Activated T-helper 2 cell treated with anti-CD3 and anti-CD28 coated beads, Interferon-gamma antibody, Interleukin-2, Interleukin-4, amounts not matched to agents 10 μg/mL and 5 μg/mL and 100 μg/mL, durations not matched to agents 14 hours and 24 hours and 36 hours (primary cell): ENCODE results near the gene ZNF438. TPM values are rescaled to one million over a fixed set of nuclear protein-coding genes. Genes with fewer than 3 reads are reported as not detected.

Source experiments
- DNase-seq: peaks from one replicate; pipeline ENCODE4 v3.0.0; 2021; ENCODE audit warnings: low spot score
- H3K27ac Mint-ChIP-seq: one replicate; pipeline ENCODE4 v1.8.0; 2021; ENCODE audit warnings: mixed read lengths
- H3K27me3 Mint-ChIP-seq: one replicate; pipeline ENCODE4 v1.8.0; 2021; ENCODE audit warnings: low read depth, mixed read lengths
- H3K36me3 Mint-ChIP-seq: one replicate; pipeline ENCODE4 v1.8.0; 2021; ENCODE audit warnings: low read depth, mixed read lengths
- H3K4me1 Mint-ChIP-seq: one replicate; pipeline ENCODE4 v1.8.0; 2021; ENCODE audit warnings: low read depth, mixed read lengths
- H3K4me3 Mint-ChIP-seq: one replicate; pipeline ENCODE4 v1.8.0; 2021; ENCODE audit warnings: low read depth, mild to moderate bottlenecking, moderate library complexity, mixed read lengths
- H3K9me3 Mint-ChIP-seq: one replicate; pipeline ENCODE4 v1.8.0; 2021; ENCODE audit warnings: mixed read lengths
- intact Hi-C: fragments of 100-400 bp; cut with micrococcal nuclease; formaldehyde crosslinking; loops from one replicate; pipeline ENCODE4 v1.15.1; 2023
- total RNA-seq: library from RNA; stranded (reverse); gene quantifications from 2 replicates; pipeline ENCODE4 v1.2.3, GENCODE V29; 2022

The ZNF438 gene
- total RNA-seq, 1 donor from 2014 or later = 6.1 TPM

DNA sequence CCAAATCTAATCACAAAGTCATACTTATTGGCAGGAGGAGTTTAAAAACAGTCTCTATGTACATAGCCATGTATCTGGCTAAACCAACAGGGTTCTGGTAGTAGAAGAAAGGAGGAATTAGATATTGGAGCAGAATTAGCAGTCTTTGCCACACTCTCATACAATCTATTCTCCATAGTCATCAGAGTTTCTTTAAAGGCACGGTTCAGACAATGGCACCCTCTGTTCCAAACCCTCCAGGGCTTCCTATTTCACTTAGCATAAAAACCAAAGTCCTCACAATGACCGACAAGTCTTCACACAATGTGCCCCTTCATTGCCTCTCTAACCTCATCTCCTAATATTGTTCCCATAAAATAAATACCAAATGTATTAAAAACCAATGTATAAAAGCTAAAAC is 12.7 kb downstream of the ZNF438 start:
- no peaks in the 10 kb centered on the region for H3K27me3 Mint-ChIP-seq

GRCh38 chr10:31018356-31018750 is 13.3 kb downstream of the ZNF438 start:
- intact Hi-C loops = no loop called here
- no peak for DNase-seq
- Mint-ChIP-seq H3K9me3 (no peaks in the 10 kb centered on the region), H3K4me1 (peaks cover 9% of the 10 kb centered on the region), H3K27ac (no peak overlapping the region), H3K36me3 (peaks cover 8% of the 10 kb centered on the region), H3K27me3 (no peaks in the 10 kb centered on the region), H3K4me3 (no peak overlapping the region)

More for the DNA sequence above, 12.7 kb downstream of the ZNF438 start:
- Mint-ChIP-seq H3K4me1 (peaks cover 9% of the 10 kb centered on the region), H3K4me3 (no peak overlapping the region), H3K36me3 (peaks cover 2% of the 10 kb centered on the region), H3K9me3 (no peaks in the 10 kb centered on the region), H3K27ac (no peak overlapping the region)
- DNase-seq = no peak
- intact Hi-C loops = no loop called here

GRCh38 chr10:31017534-31018355 is 13.9 kb downstream of the ZNF438 start:
- Mint-ChIP-seq H3K9me3 (no peaks in the 10 kb centered on the region), H3K27ac (no peak overlapping the region), H3K4me3 (no peak overlapping the region), H3K27me3 (no peaks in the 10 kb centered on the region), H3K4me1 (peaks cover 9% of the 10 kb centered on the region), H3K36me3 (peaks cover 10% of the 10 kb centered on the region)
- intact Hi-C loops = no loop called here
- DNase-seq = no peak

- Mint-ChIP-seq H3K27me3 (no peaks in the 10 kb centered on the region), H3K36me3 (peaks cover 10% of the 10 kb centered on the region), H3K9me3 (no peaks in the 10 kb centered on the region), H3K4me3 (no peak overlapping the region), H3K27ac (no peak overlapping the region), H3K4me1 (peaks cover 6% of the 10 kb centered on the region)
- intact Hi-C loops = no loop called here
- no peak for DNase-seq
Measured at GRCh38 chr10:31014161-31014875, 17.3 kb downstream of the ZNF438 start.

DNA sequence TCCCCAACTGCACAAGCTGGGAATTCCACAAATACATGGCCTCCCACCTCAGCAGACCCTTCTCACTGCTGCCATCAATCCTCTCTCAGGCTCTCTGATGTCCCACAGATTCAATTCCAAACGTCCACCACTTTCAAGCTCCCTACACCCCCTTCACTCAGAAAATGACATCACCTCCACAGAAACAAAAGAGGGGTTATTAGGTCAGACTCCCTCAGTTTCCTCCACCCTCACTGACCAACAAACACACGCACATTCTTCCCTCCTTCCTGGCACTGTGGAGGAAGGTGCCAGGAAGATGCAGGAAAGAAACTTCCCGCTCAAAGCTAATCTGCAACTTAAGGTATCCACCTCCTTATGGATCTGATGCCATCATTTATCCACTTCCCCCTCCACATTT is 18.3 kb downstream of the ZNF438 start:
- H3K4me1 Mint-ChIP-seq = peaks cover 9% of the 10 kb centered on the region
- no peak overlapping the region for H3K4me3 Mint-ChIP-seq
- H3K27me3 Mint-ChIP-seq = no peaks in the 10 kb centered on the region
- peaks cover 10% of the 10 kb centered on the region for H3K36me3 Mint-ChIP-seq
- DNase-seq = no peak
- intact Hi-C loops = no loop called here
- H3K27ac Mint-ChIP-seq = no peak overlapping the region
- H3K9me3 Mint-ChIP-seq = no peaks in the 10 kb centered on the region

- Mint-ChIP-seq H3K27me3 (no peaks in the 10 kb centered on the region), H3K9me3 (no peaks in the 10 kb centered on the region), H3K36me3 (peaks cover 10% of the 10 kb centered on the region), H3K27ac (no peak overlapping the region), H3K4me1 (peaks cover 12% of the 10 kb centered on the region), H3K4me3 (no peak overlapping the region)
- DNase-seq = no peak
- intact Hi-C loops = no loop called here
Measured at GRCh38 chr10:31011665-31012022, 20.0 kb downstream of the ZNF438 start.

GRCh38 chr10:31011017-31011664 is 20.5 kb downstream of the ZNF438 start:
- Mint-ChIP-seq H3K27me3 (no peaks in the 10 kb centered on the region), H3K36me3 (peaks cover 10% of the 10 kb centered on the region), H3K9me3 (no peaks in the 10 kb centered on the region), H3K4me1 (peaks cover 17% of the 10 kb centered on the region), H3K4me3 (no peak overlapping the region), H3K27ac (no peak overlapping the region)
- intact Hi-C loops = no loop called here
- DNase-seq = no peak

GRCh38 chr10:31010062-31010461 is 21.6 kb downstream of the ZNF438 start:
- H3K9me3 Mint-ChIP-seq = no peaks in the 10 kb centered on the region
- intact Hi-C loops = no loop called here
- no peak overlapping the region for H3K4me3 Mint-ChIP-seq
- no peak overlapping the region for H3K27ac Mint-ChIP-seq
- H3K36me3 Mint-ChIP-seq = peaks cover 10% of the 10 kb centered on the region
- DNase-seq = no peak
- no peaks in the 10 kb centered on the region for H3K27me3 Mint-ChIP-seq
- peaks cover 25% of the 10 kb centered on the region for H3K4me1 Mint-ChIP-seq

DNA sequence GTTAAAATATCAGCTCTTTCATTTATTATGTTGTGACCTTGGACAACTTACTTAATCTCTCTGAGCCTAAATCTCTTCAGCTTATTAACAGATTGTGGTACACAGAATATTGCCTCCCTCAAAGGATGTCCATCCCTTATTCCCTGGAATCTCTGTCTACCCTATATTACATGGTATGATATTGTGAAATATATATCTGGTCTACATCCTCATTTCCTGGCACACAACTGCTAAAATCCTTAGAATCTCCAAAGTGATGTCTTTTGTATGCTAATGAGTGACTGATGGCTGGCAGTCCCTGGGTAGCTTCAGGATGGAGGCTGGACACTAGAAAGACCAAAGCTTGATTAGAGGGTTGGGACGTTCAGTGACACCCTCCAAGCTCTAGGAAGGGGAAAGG is 25.8 kb downstream of the ZNF438 start:
- intact Hi-C loops = no loop called here
- no peak for DNase-seq
- peaks cover 3% of the 10 kb centered on the region for H3K36me3 Mint-ChIP-seq
- H3K27me3 Mint-ChIP-seq = no peaks in the 10 kb centered on the region
- peaks cover 37% of the 10 kb centered on the region for H3K4me1 Mint-ChIP-seq
- H3K4me3 Mint-ChIP-seq = no peak overlapping the region
- H3K27ac Mint-ChIP-seq = no peak overlapping the region
- H3K9me3 Mint-ChIP-seq = no peaks in the 10 kb centered on the region

DNA sequence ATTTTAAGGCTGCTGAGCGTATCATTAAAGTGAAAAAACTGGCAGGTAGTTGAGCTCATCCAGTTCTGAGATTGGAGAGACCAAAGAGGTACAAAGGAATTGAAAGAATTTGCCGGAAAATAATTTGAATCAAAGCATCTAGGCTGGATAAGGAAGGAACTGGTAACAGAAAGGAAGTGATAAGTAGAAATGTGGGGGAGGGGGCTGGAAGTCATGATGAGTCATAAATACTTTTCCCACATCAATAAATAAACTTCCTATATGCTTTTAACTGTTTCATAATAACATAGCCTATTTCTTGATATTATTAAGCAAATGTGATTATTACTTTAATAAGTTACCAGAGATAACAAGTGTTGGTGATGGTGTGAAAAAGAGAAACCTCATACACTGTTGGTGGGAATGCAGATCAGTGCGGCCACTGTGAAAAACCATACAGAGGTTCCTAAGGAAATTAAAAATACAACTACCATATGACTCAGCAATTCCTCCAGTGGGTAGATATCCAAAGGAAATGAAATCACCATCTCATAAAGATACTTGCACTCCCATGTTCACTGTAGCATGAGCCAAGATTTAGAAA is 27.0 kb downstream of the ZNF438 start:
- no peaks in the 10 kb centered on the region for H3K27me3 Mint-ChIP-seq
- peaks cover 3% of the 10 kb centered on the region for H3K36me3 Mint-ChIP-seq
- H3K9me3 Mint-ChIP-seq = no peaks in the 10 kb centered on the region
- no peak for DNase-seq
- H3K27ac Mint-ChIP-seq = peak overlapping the region; percentile 7
- intact Hi-C loops = no loop called here
- peaks cover 45% of the 10 kb centered on the region for H3K4me1 Mint-ChIP-seq
- no peak overlapping the region for H3K4me3 Mint-ChIP-seq

DNA sequence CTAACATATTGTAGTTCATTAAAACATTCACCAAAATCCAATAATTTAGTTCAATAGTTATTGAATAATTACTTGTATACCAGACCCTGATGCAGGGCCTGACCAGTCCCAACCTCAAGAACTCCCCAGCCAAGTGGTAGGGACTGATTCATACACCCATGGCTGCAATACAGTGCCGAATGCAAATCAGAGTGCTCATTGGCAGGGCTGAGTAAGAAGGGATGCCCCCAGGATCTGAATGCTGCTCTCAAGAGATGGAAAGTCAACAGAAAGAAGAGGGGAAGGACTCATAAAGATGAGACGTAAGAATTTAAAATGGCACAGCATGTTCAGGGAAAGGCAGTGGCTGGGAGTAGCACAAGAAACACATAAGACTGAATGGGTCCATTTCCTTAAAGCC is 29.9 kb downstream of the ZNF438 start:
- intact Hi-C loops = no loop called here
- peaks cover 63% of the 10 kb centered on the region for H3K4me1 Mint-ChIP-seq
- H3K27ac Mint-ChIP-seq = no peak overlapping the region
- no peaks in the 10 kb centered on the region for H3K27me3 Mint-ChIP-seq
- peaks cover 7% of the 10 kb centered on the region for H3K36me3 Mint-ChIP-seq
- H3K9me3 Mint-ChIP-seq = peaks cover 4% of the 10 kb centered on the region
- no peak for DNase-seq
- H3K4me3 Mint-ChIP-seq = no peak overlapping the region

DNA sequence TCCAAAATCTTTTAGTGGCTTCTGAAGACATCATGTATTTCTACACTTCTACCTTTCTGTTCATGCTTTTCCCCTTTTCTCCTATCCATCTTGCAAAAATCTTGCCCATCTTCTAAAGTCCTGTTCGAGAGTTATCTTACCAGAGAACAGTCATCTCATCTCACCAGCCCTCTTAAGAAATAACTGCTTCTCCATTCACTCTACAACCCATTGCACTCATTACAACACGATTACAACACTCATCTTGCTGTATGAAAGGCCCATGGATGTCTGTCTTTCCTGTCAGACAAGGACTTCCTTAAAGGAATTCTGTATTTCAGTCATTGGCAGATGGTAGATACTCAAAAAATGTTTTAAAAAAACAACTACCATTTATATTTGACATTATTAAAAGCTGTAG is 30.8 kb downstream of the ZNF438 start:
- no peak for DNase-seq
- Mint-ChIP-seq H3K27me3 (no peaks in the 10 kb centered on the region), H3K36me3 (peaks cover 16% of the 10 kb centered on the region), H3K27ac (peak overlapping the region; percentile 6), H3K4me1 (peaks cover 62% of the 10 kb centered on the region), H3K4me3 (no peak overlapping the region), H3K9me3 (peaks cover 13% of the 10 kb centered on the region)
- intact Hi-C loops = no loop called here
